Measurements from ENCODE around the gene RFX2.
"Not testable (repeated sequence)": the region's sequence is repeated elsewhere in the genome, so short reads cannot be mapped to it uniquely, and the experiment has no call there.

The RFX2 gene

GRCh38 chr19:5993648-5994358, 116.5 kb downstream of the RFX2 start:
- peak in 1 of 56 donors; percentile 22 for DNase-seq

GRCh38 chr19:5993201-5993600, 117.1 kb downstream of the RFX2 start:
- no peak for DNase-seq

- DNase-seq = no peak
Measured at GRCh38 chr19:5992756-5993155, 117.5 kb downstream of the RFX2 start.

- DNase-seq = no peak
Measured at GRCh38 chr19:5991244-5991838, 119.0 kb downstream of the RFX2 start.

- DNase-seq = no peak
Measured at GRCh38 chr19:5990289-5990797, 120.0 kb downstream of the RFX2 start.

GRCh38 chr19:5989388-5990074, 120.8 kb downstream of the RFX2 start:
- DNase-seq = no peak

- no peak for DNase-seq
Measured at GRCh38 chr19:5988517-5989387, 121.5 kb downstream of the RFX2 start.

GRCh38 chr19:5987077-5987818, 123.1 kb downstream of the RFX2 start:
- DNase-seq = peak in 49 of 56 donors; percentile 8 to 84 (median 50)

GRCh38 chr19:5985837-5986236, 124.5 kb downstream of the RFX2 start:
- DNase-seq = not testable (repeated sequence)

- no peak for DNase-seq
Measured at GRCh38 chr19:5985098-5985783, 125.1 kb downstream of the RFX2 start.

GRCh38 chr19:5984600-5984999, 125.7 kb downstream of the RFX2 start:
- no peak for DNase-seq

- no peak for DNase-seq
Measured at GRCh38 chr19:5983367-5983955, 126.8 kb downstream of the RFX2 start.

GRCh38 chr19:5978606-5979552, 131.4 kb downstream of the RFX2 start:
- peak in 1 of 56 donors; percentile 15 for DNase-seq

- peak; percentile 73 to 99 (median 96) for DNase-seq
Measured at GRCh38 chr19:5977785-5978605, 132.3 kb downstream of the RFX2 start, which contains the start of gene RANBP3. TSS of gene RANBP3 (minus strand) at chr19:5978140. CDS start at chr19:5978082, 58 bp downstream.

GRCh38 chr19:5977222-5977784, 133.0 kb downstream of the RFX2 start:
- peak in 1 of 56 donors; percentile 50 for DNase-seq

GRCh38 chr19:5976768-5977167, 133.5 kb downstream of the RFX2 start:
- DNase-seq = no peak

GRCh38 chr19:5975388-5975728, 134.9 kb downstream of the RFX2 start:
- DNase-seq = no peak
